ENCODE data around the gene MAL.

DNA sequence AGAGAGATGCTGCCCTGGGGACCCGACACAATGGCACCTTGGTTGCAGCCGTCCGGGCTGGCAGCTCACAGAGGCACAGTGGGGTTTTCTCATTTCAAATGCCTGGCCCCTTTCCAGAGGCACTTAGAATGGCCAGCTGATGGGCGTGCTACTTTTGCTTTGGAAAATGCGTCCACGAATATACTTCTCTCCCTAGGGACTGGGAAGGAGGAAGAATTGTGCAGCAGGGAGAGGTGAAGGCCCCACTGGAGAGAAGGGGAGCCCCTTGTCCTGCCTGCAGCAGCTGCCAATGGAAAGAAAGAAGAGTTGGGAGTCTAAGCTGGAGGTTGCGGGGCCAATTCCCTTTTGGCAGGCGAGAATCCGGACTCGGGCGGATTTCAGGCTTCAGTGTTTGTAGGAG, 1.1 kb upstream of the MAL start:
- TF ChIP-seq CTCF (IDR thresholded peaks at IDR 0.05; ENCODE audit: insufficient read depth, low read length) (no peak), POLR2AphosphoS5 (IDR thresholded peaks at IDR 0.05; ENCODE audit: low read depth) (no peak), GABPA (IDR thresholded peaks at IDR 0.05; ENCODE audit: low read depth) (no peak), SPI1 (IDR thresholded peaks at IDR 0.05; ENCODE audit: borderline replicate concordance, low read depth) (no peak)
- TF ChIP-seq, protein P1, sequence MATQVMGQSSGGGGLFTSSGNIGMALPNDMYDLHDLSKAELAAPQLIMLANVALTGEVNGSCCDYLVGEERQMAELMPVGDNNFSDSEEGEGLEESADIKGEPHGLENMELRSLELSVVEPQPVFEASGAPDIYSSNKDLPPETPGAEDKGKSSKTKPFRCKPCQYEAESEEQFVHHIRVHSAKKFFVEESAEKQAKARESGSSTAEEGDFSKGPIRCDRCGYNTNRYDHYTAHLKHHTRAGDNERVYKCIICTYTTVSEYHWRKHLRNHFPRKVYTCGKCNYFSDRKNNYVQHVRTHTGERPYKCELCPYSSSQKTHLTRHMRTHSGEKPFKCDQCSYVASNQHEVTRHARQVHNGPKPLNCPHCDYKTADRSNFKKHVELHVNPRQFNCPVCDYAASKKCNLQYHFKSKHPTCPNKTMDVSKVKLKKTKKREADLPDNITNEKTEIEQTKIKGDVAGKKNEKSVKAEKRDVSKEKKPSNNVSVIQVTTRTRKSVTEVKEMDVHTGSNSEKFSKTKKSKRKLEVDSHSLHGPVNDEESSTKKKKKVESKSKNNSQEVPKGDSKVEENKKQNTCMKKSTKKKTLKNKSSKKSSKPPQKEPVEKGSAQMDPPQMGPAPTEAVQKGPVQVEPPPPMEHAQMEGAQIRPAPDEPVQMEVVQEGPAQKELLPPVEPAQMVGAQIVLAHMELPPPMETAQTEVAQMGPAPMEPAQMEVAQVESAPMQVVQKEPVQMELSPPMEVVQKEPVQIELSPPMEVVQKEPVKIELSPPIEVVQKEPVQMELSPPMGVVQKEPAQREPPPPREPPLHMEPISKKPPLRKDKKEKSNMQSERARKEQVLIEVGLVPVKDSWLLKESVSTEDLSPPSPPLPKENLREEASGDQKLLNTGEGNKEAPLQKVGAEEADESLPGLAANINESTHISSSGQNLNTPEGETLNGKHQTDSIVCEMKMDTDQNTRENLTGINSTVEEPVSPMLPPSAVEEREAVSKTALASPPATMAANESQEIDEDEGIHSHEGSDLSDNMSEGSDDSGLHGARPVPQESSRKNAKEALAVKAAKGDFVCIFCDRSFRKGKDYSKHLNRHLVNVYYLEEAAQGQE (IDR thresholded peaks at IDR 0.05; ENCODE audit: insufficient replicate concordance, low read depth) = no peak

Data from HL-60 (cell line).